Prostate gland (tissue), 2 donors: ENCODE results near the gene RRAS2.

Source experiments
- CTCF ChIP-seq, 4 experiments: fragments of 200-600 bp in 2 of 4; fragments of 450-650 bp in 2 of 4; sonication (generic) in 2 of 4; IDR thresholded peaks; 1 replicate in 3 of 4; 2 replicates in 1 of 4; pipeline ENCODE4 v1.5.1; 2016 to 2019; ENCODE audit warnings: antibody characterized with exemption in 4 of 4, mild to moderate bottlenecking in 2 of 4, moderate library complexity in 2 of 4
- POLR2A ChIP-seq: fragments of 450-650 bp; IDR thresholded peaks from one replicate; pipeline ENCODE4 v1.6.1; 2016; ENCODE audit warnings: antibody characterized with exemption, mild to moderate bottlenecking
- POLR2AphosphoS5 ChIP-seq: sonication (generic); formaldehyde crosslinking; IDR thresholded peaks from one replicate; pipeline ENCODE4 v1.6.1; 2017; ENCODE audit warnings: antibody characterized with exemption

GRCh38 chr11:14306481-14306880, 52.5 kb downstream of the RRAS2 start:
- TF ChIP-seq CTCF (IDR thresholded peaks at IDR 0.05) (no peak), POLR2AphosphoS5 (no peak), POLR2A (no peak)
